Activated T-cell treated with anti-CD3 and anti-CD28 coated beads, Interleukin-2, amount 50 U/mL, for 4 hours (primary cell): ENCODE measurements around the gene PEG3. TPM values are rescaled to one million over a fixed set of nuclear protein-coding genes. Genes with fewer than 3 reads are reported as not detected.
"Not testable (repeated sequence)": the region's sequence is repeated elsewhere in the genome, so short reads cannot be mapped to it uniquely, and the experiment has no call there.

Experiments
- ATAC-seq, 2 donors: fragments of 200-7000 bp; cut with Tn5 transposase; one replicate each; pipeline ENCODE4 v1.10.0; 2021
- DNase-seq: peaks from one replicate; pipeline ENCODE4 v3.0.0-alpha.2; 2020
- H3K27me3 Mint-ChIP-seq: one replicate; pipeline ENCODE4 v1.8.0; 2021; ENCODE audit warnings: low read depth, mixed read lengths
- H3K36me3 Mint-ChIP-seq: one replicate; pipeline ENCODE4 v1.8.0; 2022; ENCODE audit warnings: mixed read lengths; ENCODE audit not compliant: insufficient read depth
- H3K4me1 Mint-ChIP-seq: one replicate; pipeline ENCODE4 v1.8.0; 2021; ENCODE audit warnings: low read depth, mixed read lengths
- H3K4me3 Mint-ChIP-seq: one replicate; pipeline ENCODE4 v1.8.0; 2021; ENCODE audit warnings: mild to moderate bottlenecking, moderate library complexity, mixed read lengths
- H3K9me3 Mint-ChIP-seq: one replicate; pipeline ENCODE4 v1.8.0; 2021; ENCODE audit warnings: mixed read lengths
- total RNA-seq, 3 donors: library from RNA; stranded (reverse); gene quantifications; one replicate each; pipeline ENCODE4 v1.2.1, GENCODE V29; 2021

The PEG3 gene
- under 1 TPM; 0.11 to 0.27 (median 0.18) TPM for total RNA-seq

DNA sequence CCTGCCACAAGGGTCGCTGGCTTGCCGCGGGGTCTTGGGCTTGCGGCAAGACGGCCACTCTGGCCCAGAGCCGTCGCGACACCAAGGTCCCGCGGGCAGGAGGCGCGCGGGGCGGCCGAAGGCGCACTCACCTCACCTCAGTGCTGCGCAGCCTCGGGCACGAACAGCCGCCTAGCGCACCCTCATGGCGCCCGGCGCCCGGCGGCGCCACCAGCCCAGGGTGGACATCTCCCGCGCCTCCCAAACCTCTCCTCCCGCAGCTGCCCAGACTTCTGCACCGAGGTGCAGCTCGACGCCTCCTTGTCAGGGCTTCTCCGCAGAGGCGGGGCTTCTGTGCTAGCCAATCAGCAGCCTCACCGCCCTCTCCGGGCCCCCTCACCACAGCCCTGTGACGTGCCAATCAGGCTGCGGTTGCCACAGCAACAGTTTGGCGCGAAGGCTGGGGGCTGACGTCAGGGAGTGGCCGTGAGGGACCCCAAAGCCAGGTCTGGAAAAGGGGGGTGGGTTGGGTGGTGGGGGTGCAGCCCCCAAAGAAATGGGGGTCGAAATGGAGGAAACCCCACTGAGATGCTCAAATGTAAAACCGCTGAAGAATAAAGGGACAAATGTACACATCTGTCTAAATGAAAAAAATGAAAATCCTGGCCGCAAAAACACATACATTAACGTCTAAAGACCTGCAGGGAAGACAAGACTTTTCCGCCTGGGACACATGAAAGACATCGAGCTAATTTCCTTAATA lies at the start of gene PEG3, which contains the start of gene ZIM2:
PEG3 (minus strand) TSS at position 276 of the 742 bp plus-strand sequence. CDS start 16,071 bp downstream, outside the sequence.
ZIM2 (minus strand) TSS at position 276 of the 742 bp plus-strand sequence. CDS start 16,449 bp downstream, outside the sequence.
- Mint-ChIP-seq H3K4me3 (no peak within 1 kb of the TSS), H3K4me1 (no peaks in the 10 kb centered on the region), H3K27me3 (peaks cover 21% of the 10 kb centered on the region), H3K36me3 (no peaks in the 10 kb centered on the region), H3K9me3 (peaks cover 24% of the 10 kb centered on the region)
- ATAC-seq (no peak), DNase-seq (no peak)

DNA sequence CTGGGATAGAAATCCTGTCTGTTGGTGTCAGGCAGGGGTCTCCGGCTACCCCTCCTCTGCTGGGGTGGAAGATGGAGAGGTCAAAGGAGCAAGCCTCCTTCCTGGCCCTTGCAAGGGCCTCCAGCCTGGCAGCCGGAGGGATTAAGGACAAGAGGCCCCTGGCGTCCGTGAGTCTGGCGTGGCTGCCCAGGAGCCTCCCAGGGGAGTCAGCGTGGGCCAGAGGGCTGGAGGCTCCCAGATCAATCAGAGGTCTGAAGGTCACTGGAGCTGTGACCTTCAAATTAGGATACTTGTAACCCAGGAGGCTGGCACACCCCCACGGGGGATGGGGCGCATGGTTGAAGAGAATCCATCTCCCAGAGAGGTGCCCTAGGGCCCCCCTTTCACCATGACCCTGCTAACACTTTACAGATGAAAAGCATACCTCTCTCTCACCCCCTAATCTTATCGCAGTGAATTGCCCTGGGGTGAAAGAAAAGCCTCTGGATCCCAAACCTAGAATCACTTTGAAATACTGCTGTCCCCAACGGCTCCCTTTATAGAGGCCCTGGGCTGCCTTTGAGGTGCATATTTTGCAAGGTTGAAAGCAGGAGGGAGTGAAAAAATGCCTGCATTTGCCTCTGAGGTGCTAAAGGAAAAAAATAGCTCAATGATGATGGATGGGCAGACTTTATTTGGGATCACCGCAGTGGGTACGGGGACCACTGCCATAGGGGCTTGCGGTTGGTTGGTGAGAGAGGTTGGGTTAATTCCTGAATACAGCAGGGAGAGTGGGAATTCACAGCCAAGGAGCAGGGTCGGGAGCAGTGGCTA lies 44.9 kb upstream of the PEG3 start:
- H3K27me3 Mint-ChIP-seq, result peaks cover 3% of the 10 kb centered on the region
- ATAC-seq (no peak), DNase-seq (no peak)
- H3K36me3 Mint-ChIP-seq, result peaks cover 2% of the 10 kb centered on the region
- peaks cover 39% of the 10 kb centered on the region for H3K9me3 Mint-ChIP-seq
- no peak overlapping the region for H3K4me3 Mint-ChIP-seq
- H3K4me1 Mint-ChIP-seq, result no peaks in the 10 kb centered on the region

DNA sequence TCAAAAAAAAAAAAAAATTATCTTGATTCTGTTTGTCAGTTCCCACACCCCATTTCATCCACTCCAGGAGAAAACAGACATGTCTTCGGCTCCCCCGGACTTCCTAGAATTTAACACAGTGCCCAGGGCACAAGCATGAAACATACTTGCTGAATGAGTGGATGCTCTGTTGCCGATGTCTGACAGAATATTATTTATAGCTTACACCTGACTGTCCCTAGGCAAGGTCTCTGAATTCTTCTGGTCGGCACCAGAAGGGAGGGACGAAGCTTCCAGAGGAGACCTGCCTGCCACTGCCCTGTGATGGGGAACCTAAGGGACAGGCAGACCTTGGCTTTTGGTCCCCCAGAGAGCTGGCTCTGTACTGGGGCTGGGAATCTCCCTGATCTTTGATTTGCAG lies 43.9 kb upstream of the PEG3 start:
- Mint-ChIP-seq H3K36me3 (peaks cover 2% of the 10 kb centered on the region), H3K4me3 (no peak overlapping the region), H3K4me1 (no peaks in the 10 kb centered on the region), H3K27me3 (peaks cover 3% of the 10 kb centered on the region), H3K9me3 (peaks cover 43% of the 10 kb centered on the region)
- DNase-seq, result no peak
- ATAC-seq, result no peak

DNA sequence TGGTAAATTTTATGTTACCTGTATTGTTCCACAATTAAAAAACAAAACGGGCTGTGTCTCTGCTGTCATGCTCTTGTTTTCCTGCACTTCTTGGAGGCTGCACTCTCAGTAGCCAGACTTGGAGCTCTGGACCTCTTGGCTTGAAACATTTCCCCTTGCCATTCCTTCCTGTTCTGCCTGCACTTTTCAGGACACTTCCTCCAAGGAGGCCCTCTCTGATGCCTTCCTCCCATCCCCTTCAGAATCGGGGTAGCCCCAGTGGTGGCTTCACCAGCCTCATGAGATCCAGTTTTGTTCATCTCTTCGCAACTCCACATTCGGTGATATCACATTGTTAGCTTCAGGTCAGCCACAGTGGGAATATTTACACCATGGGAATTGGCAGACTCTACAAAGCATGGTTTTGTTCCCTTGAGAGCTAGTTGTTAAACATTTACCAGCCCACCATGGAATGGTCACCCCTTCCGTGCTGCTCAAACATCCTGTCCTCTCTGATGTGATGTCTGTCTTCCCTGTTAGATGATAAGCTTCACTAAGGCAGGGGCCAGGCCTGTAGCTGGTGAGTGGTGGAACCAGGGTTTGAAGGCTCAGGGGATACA lies 40.2 kb upstream of the PEG3 start:
- Mint-ChIP-seq H3K4me3 (no peak overlapping the region), H3K27me3 (no peaks in the 10 kb centered on the region), H3K9me3 (peaks cover 27% of the 10 kb centered on the region), H3K4me1 (no peaks in the 10 kb centered on the region), H3K36me3 (peaks cover 4% of the 10 kb centered on the region)
- DNase-seq (no peak), ATAC-seq (no peak)

DNA sequence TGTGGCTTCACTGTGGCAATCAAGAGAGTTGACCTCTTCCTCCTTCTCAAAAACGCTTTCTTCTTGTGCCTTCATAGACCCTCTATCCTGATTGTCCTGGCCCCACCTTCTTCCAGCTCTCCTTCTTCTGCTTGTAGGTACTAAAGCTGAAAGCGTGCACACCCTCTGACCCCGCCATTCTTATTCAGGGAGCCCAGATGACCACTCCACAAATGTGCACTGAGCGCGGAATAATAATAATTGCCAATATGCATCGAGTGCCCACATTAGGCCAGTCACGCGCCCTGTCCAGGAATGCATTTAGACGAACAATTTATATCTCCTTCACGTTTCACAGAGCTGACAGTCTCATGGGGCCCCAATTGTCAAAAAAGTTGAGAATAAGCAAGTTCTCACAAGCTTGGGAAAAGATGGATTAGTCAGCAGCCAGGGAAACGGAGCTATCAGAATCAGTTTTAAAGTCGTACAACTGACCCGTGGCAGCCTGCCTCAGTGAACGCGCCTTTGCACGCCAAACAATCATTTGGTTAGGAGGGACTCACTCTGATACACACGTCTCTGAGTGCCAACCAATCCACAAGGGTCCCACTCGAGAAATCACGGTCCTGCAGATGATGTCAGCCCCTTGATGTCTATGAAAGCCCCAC lies 36.7 kb upstream of the PEG3 start:
- Mint-ChIP-seq H3K36me3 (peaks cover 4% of the 10 kb centered on the region), H3K4me3 (no peak overlapping the region), H3K27me3 (no peaks in the 10 kb centered on the region), H3K4me1 (no peaks in the 10 kb centered on the region), H3K9me3 (peaks cover 43% of the 10 kb centered on the region)
- no peak for ATAC-seq
- DNase-seq, result no peak

DNA sequence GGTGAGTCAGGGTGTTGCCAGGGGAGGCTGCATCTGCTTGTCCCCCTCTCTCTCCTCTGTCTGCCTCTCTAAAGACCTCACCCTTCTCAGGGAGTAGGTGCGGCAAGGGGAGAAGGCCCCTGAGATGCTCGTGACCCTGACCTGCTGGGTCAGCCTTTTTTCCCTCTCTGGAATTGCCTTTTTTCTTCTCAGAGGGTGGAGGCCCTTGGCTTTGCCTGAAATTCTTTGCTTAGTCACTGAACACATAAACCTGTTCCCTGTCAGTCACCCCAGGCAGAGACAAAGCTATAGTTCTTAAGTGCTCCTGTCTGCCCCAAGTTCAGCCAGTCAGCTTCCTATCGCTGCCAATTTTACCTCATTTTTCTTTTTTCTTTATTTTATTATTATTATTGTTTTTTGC lies 35.2 kb upstream of the PEG3 start:
- Mint-ChIP-seq H3K36me3 (peaks cover 4% of the 10 kb centered on the region), H3K9me3 (peaks cover 47% of the 10 kb centered on the region), H3K4me3 (no peak overlapping the region), H3K4me1 (no peaks in the 10 kb centered on the region), H3K27me3 (no peaks in the 10 kb centered on the region)
- DNase-seq, result no peak
- no peak for ATAC-seq

DNA sequence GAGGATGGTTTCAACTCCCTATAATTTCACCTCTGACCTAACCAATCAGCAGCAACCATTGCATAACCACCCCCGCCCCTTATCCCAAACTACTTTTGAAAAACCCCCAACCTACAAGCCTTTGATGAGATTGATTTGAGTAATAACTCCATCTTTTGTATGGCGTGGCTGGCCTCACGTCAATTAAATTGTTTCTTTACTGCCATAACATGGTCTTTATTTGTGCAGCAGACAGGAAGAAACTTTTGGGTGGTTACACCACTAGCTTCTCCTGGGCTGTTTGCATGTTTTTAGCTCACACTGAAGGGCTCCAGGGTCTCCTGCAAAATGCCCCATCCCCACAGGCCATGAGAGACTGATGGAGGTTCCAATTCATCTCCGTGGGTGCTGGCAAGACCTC lies 34.0 kb upstream of the PEG3 start:
- no peaks in the 10 kb centered on the region for H3K27me3 Mint-ChIP-seq
- peaks cover 6% of the 10 kb centered on the region for H3K36me3 Mint-ChIP-seq
- ATAC-seq (no peak), DNase-seq (no peak)
- H3K4me3 Mint-ChIP-seq, result no peak overlapping the region
- H3K9me3 Mint-ChIP-seq, result peaks cover 47% of the 10 kb centered on the region
- no peaks in the 10 kb centered on the region for H3K4me1 Mint-ChIP-seq

DNA sequence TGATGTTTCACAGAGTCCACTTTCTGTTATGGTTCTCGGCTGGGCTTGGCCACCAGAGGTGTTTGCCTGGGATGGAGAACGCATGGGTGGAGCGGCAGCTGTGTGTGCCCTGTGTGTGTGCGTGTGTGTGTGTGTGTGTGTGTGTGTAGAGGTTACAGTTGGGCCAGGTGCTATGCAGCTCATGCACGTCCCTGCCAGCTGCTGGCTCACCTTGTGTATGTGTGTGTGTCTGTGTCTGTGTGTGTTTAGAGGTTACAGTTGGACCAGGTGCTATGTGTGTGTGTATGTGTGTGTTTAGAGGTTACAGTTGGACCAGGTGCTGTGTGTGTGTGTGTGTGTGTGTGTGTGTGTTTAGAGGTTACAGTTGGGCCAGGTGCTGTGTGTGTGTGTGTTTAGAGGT lies 33.0 kb upstream of the PEG3 start:
- no peak for ATAC-seq
- Mint-ChIP-seq H3K4me3 (no peak overlapping the region), H3K4me1 (no peaks in the 10 kb centered on the region), H3K36me3 (peaks cover 6% of the 10 kb centered on the region), H3K27me3 (no peaks in the 10 kb centered on the region), H3K9me3 (peaks cover 52% of the 10 kb centered on the region)
- no peak for DNase-seq

DNA sequence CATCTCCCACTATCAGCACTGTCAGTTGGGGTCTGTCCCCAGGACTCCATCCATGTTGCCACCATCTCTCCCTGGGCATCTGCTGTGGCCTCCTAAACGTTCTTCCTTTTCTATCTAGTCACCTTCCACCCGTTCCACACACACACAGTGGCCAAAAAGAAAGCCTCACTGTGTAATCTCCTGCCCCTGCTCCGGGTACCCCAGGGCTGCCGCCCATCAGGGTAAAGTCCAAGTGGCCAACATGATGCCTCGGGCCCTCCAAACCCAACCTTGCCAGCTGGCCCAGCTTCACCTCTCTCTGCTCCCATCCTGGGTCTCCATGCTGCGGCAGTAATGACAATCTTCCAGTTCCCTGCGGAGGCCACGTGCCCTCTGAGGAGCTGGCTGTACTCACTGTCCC lies 29.4 kb upstream of the PEG3 start:
- H3K4me1 Mint-ChIP-seq, result no peaks in the 10 kb centered on the region
- no peaks in the 10 kb centered on the region for H3K27me3 Mint-ChIP-seq
- no peak for ATAC-seq
- DNase-seq, result no peak
- no peak overlapping the region for H3K4me3 Mint-ChIP-seq
- H3K9me3 Mint-ChIP-seq, result peaks cover 60% of the 10 kb centered on the region
- H3K36me3 Mint-ChIP-seq, result peaks cover 4% of the 10 kb centered on the region

DNA sequence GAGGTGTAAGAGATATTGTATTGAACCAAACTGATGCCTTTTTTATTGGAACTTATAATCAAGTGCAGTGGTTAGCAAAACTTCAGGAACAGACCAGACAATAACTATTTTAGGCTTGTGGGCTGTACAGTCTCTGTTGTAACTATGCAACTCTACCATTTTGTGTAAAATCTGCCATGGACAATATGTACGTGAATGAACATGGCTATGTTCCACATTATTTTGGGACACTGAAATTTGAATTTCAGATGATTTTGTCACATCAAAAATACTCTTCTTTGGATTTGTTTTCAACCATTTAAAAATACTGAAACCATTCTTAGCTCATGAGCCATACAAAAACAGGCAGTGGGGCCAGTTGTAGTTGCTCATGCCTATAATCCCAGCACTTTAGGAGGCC lies 27.9 kb upstream of the PEG3 start:
- H3K4me3 Mint-ChIP-seq, result no peak overlapping the region
- DNase-seq (no peak), ATAC-seq (no peak)
- H3K36me3 Mint-ChIP-seq, result peaks cover 4% of the 10 kb centered on the region
- no peaks in the 10 kb centered on the region for H3K4me1 Mint-ChIP-seq
- H3K27me3 Mint-ChIP-seq, result no peaks in the 10 kb centered on the region
- H3K9me3 Mint-ChIP-seq, result peaks cover 59% of the 10 kb centered on the region

DNA sequence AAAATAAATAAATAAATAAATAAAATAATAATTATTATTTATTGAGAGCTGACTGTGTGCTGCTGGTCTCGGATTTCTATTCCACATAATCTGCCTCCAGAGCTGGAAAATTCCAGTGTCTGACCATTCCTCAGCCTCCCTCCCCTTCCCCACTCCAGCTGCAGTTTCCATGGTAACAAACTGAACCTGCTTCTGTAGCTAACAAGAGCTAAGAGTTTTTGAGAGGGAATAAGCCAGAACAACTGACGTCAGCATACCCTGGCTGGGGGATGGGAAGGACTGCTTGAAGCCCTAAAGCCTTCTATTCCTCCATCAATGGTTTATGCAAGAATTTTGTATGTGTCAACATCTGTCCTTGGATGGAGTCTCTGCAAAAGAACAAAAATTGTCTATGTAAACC lies 26.0 kb upstream of the PEG3 start:
- Mint-ChIP-seq H3K4me1 (no peaks in the 10 kb centered on the region), H3K4me3 (no peak overlapping the region), H3K27me3 (no peaks in the 10 kb centered on the region), H3K36me3 (peaks cover 4% of the 10 kb centered on the region), H3K9me3 (peaks cover 46% of the 10 kb centered on the region)
- no peak for ATAC-seq
- DNase-seq, result no peak

DNA sequence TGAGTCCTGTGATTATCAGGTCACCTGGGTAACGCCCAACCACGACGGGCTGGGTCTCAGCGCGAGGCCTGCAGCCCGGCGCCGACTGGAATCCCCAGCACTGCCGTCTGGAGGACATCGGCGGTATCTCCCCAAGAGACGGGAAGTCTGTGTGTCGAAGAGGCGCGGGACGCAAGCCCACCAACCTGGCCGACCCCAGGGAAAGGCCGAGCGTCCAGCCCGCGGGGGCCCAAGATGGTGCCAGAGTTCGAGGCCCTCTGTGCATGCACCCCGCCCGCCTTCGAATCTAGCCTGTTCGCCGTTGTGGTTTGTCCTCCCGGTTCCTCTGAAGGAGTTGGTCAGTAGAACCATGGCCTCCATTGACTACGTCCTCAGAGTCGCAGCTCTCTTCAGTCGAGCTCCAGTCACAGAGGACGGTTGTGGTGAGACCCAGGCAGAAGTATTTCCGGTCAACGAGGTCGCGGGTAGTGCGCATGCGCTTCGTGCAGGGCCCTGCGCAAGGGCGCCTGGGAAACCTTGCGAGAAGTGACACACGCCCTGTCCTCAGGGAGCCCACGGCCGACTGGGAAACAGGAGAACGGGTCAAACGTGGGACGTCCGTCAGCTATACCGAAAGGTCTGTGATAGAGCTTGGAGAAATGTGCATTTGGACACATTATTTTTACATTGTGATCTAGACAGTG lies 24.1 kb upstream of the PEG3 start:
- ATAC-seq (no peak), DNase-seq (no peak)
- no peak overlapping the region for H3K4me3 Mint-ChIP-seq
- H3K27me3 Mint-ChIP-seq, result no peaks in the 10 kb centered on the region
- H3K9me3 Mint-ChIP-seq, result peaks cover 37% of the 10 kb centered on the region
- H3K4me1 Mint-ChIP-seq, result no peaks in the 10 kb centered on the region
- no peaks in the 10 kb centered on the region for H3K36me3 Mint-ChIP-seq

DNA sequence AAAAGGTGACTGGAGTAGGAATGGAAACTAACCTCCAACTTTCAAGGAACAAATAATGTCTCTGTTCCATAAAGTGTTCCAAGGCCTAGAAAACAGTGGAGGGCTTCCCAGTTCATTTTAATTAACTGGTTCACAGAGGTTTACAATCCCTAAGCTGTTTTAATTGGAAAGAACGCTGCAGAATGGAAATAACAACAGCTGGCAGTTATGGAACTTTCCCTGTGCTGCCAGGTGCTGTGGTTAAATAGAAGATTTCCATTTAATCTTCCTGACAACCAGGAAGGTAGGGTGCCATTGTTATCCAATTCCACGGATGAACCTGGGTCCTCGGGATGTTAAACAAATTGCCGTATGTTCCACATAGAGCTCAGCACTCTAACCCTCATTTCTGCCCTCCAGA lies 22.2 kb upstream of the PEG3 start:
- no peaks in the 10 kb centered on the region for H3K27me3 Mint-ChIP-seq
- no peak overlapping the region for H3K4me3 Mint-ChIP-seq
- H3K36me3 Mint-ChIP-seq, result no peaks in the 10 kb centered on the region
- ATAC-seq (no peak), DNase-seq (no peak)
- peaks cover 37% of the 10 kb centered on the region for H3K9me3 Mint-ChIP-seq
- H3K4me1 Mint-ChIP-seq, result no peaks in the 10 kb centered on the region

DNA sequence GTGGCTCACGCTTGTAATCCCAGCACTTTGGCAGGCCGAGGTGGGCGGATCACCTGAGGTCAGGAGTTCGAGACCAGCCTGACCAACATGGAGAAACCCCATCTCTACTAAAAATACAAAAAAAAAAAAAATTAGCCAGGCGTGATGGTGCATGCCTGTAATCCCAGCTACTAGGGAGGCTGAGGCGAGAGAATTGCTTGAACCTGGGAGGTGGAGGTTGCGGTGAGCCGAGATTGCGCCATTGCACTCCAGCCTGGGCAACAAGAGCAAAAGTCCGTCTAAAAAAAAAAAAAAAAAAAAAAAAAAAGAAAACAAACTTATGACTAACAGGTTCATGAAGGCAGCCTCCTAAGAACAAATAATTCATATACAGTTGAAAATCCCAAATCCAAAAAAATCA lies 19.9 kb upstream of the PEG3 start:
- DNase-seq, H3K27me3 Mint-ChIP-seq, H3K4me1 Mint-ChIP-seq, ATAC-seq, H3K4me3 Mint-ChIP-seq, H3K36me3 Mint-ChIP-seq: not testable (repeated sequence)
- peaks cover 37% of the 10 kb centered on the region for H3K9me3 Mint-ChIP-seq
